Left renal cortex interstitium (tissue), 4 donors: ENCODE results near the gene FTH1. TPM values are rescaled to one million over a fixed set of nuclear protein-coding genes. Genes with fewer than 3 reads are reported as not detected.
A peak's percentile ranks its signal among the peaks of the same experiment; 100 is the strongest.
"Not testable (repeated sequence)": the region's sequence is repeated elsewhere in the genome, so short reads cannot be mapped to it uniquely, and the experiment has no call there.

ENCODE experiments used
- DNase-seq, 4 donors: peaks; one replicate each; pipeline ENCODE4 v3.0.0-alpha.2; 2013; ENCODE audit warnings: low read depth in 4 of 4, low spot score in 2 of 4, missing footprints in 1 of 4
- polyA plus RNA-seq, 4 donors: library from polyadenylated mRNA; unstranded; fragments of 120-200 nt; gene quantifications; one replicate each; pipeline ENCODE4 v1.2.1, GENCODE V29; 2013; ENCODE audit not compliant: insufficient read length in 4 of 4

Gene FTH1
- 1,000 to 10,000 TPM; 2,075 to 2,330 (median 2,257) TPM for polyA plus RNA-seq

GRCh38 chr11:61967116-61967923 is at the start of gene FTH1:
Gene FTH1 (minus strand): TSS chr11:61967634. CDS start chr11:61967425, 209 bp downstream.
- peak in 3 of 4 donors; percentile 60 to 84 (median 82) for DNase-seq

GRCh38 chr11:62015615-62016014 is 48.2 kb upstream of the FTH1 start:
- no peak for DNase-seq

- DNase-seq, result no peak
Observed at GRCh38 chr11:62013537-62014476, 46.4 kb upstream of the FTH1 start.

- DNase-seq, result no peak
Observed at GRCh38 chr11:62012832-62013461, 45.5 kb upstream of the FTH1 start.

- no peak for DNase-seq
Observed at GRCh38 chr11:62012451-62012831, 45.0 kb upstream of the FTH1 start.

- no peak for DNase-seq
Observed at GRCh38 chr11:62011881-62012280, 44.4 kb upstream of the FTH1 start.

GRCh38 chr11:62010935-62011528 is 43.6 kb upstream of the FTH1 start:
- no peak for DNase-seq

GRCh38 chr11:62008193-62008592 is 40.8 kb upstream of the FTH1 start:
- no peak for DNase-seq

- no peak for DNase-seq
Observed at GRCh38 chr11:62004473-62004872, 37.0 kb upstream of the FTH1 start.

- DNase-seq, result not testable (repeated sequence)
Observed at GRCh38 chr11:62002283-62002682, 34.8 kb upstream of the FTH1 start.

GRCh38 chr11:62001450-62002191 is 34.2 kb upstream of the FTH1 start:
- DNase-seq, result no peak

- no peak for DNase-seq
Observed at GRCh38 chr11:62000539-62001446, 33.4 kb upstream of the FTH1 start.

- no peak for DNase-seq
Observed at GRCh38 chr11:61999141-61999975, 31.9 kb upstream of the FTH1 start.

GRCh38 chr11:61996933-61997332 is 29.5 kb upstream of the FTH1 start:
- no peak for DNase-seq

- no peak for DNase-seq
Observed at GRCh38 chr11:61994981-61995380, 27.5 kb upstream of the FTH1 start.

- DNase-seq, result no peak
Observed at GRCh38 chr11:61985869-61986268, 18.4 kb upstream of the FTH1 start.

GRCh38 chr11:61983419-61983818 is 16.0 kb upstream of the FTH1 start:
- DNase-seq, result no peak
